ENCODE results near the gene CELF3.
"Not testable (repeated sequence)": the region's sequence is repeated elsewhere in the genome, so short reads cannot be mapped to it uniquely, and the experiment has no call there.

The CELF3 gene

DNA sequence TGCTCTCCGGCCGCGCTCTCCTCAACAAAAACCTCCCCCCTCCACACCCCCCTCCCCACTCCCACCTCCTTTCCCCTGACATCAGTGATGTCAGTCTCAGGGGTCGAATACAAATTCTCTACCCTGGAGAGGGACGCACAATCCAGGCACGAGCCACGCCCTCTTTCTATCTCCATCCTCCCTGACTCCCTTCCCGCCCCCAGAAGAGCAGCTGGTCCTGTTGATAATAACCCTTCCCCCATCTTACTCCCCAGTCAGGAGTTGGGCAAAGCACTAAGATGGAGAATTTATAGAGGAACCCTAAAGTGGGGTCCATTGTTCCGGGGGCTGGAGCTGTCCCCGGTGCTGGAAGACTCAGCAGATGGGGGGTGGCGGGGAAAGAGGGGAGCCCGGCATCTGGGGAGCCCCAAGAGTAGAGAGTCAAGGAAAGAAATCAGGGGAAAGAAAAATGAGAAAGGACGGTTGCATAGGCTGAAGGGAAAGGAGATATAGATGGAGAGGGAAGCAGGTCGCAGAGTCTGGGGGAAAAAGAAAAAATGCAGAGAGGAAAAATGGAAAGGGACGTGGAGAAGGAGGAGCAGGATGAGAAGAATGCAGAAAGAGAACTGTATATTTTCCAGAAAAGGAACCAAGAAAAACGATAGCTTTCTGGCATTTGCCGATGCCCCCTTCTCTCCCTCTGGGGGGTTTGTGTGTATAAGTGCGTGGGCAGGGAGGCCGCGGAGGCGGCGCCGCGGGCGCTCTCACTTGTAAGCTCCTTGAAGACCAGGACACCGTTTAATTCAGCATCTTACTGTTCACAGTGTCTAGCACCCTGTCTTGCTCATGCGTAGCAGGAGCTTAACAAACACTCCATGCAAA lies at the start of gene CELF3:
CELF3 (minus strand) TSS at position 33 of the 861 bp plus-strand sequence. CDS start 783 bp downstream, outside the sequence.
- DNase-seq (ENCODE audit: low spot score) = no peak

DNA sequence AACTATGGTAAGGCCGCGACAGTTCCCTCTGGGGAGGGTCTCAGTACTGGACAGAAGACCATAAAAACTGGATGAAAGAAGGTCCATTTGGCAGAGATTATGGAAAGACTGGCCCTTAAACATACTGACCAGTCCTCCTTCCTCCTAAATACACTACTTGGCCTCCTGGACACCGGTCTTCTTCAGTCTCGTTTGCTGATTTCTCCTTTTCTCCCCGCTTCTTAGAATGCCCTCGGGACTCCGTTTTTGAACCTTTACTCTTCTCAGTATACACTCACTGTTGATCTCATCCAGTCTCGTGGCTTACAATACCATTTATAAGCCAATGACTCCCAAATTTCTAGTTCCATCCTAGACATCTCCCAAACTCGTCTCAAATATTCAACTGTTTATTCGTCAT lies 47.4 kb upstream of the CELF3 start:
- no peak for DNase-seq (ENCODE audit: low spot score)

DNA sequence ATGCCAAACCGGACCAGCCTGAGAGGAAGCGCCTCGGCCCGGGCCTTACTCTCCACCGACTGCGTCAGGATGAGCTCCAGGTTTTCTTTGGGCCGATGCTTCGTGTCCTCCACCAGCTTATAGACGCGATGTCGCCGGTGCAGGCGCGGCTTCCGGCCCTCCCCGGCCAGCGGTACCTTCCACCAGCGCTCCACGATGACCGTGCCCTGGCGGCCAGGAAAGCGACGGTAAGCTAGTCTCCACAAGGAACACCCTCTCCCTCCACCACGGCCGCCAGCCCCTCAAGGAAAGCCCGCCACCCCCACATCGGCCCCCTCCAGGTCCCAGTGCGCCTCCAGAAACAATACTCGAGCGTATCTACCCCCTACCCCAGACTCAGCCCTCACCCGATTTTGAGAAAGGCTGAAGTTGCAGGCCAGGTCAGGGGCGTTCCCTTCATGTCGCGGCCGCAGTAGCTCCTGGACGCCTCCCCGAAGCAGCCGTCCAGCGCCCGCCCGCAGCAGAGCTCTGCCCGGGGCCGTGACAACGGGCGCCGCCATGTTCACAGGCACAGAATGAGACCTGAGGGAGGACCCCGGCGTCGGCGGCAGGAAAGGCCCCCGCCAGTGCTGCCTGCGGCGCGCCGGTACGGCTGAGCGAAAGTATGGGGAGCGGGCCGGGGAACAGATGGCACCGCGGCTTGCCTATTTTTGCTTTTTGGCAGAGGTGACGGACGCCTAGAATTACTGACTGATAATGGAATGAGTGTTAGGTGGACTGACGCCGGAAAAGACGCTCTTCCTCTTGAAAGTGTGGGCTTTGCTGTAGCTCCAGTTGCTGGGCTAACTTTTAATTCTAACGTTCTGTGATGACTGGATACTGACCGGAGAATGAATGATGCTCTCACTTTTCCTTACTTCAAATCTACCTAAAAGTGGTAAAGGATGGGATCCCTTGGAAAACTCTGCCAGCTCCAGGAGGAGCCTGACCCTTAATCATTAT lies 46.6 kb upstream of the CELF3 start, which contains the start of gene MRPL9:
MRPL9 (minus strand) TSS at position 556 of the 981 bp plus-strand sequence; CDS start at position 539, 17 bp downstream.
- DNase-seq (ENCODE audit: low spot score) = peak; percentile 87

DNA sequence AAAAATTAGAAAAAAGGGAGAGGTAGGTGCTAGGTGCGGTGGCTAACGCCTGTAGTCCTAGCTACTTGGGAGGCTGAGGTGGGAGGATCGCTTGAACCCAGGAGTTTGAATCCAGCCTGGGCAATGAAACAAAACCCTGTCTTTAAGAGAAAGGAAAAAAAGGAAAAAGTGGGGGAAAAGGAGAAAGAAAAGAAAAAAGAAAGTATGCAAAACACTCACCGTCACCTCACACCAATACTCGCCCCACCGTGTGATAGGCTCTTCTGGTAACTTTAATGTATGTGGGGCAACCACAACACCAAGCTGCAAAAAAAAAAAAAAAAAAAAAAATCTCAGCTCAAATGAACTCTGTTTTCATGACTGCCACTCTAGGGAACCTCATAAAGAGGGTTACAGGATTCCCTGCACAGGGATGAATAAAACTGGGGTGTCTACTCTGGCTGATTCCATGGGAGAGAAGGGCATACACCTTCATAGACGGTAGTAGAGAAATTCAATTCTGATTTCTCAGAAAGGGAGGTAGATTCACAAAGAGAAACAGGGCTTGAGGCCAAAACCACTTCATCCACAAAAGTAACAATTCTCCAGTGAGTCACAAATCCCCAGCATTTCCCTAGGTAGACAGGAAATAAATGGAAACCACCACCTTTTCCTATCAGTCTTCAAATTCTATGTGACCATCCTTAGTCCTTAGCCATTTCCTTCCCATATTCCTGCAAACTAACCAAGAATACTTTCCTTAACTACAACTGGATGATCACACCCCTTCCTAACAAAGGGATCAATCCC lies 44.2 kb upstream of the CELF3 start:
- no peak for DNase-seq (ENCODE audit: low spot score)

DNA sequence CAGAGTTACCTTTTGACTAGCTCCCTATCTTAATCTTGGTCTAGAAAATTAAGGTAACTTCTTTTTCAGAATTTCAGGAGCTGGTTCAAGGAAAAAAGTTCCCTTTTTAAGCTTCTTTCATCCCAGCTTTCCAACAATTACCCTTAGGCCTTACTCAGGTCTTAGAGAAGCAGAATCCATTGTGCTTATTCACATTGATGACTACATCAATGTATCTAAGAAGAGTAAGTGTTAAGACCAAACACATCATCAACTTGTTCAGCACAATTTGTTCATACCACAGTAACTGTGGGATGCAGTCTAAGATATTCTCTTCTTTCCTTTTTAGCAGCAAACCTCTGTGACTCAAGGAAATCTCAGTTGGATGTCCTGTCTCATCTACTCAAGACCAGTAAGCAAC lies 42.6 kb upstream of the CELF3 start:
- no peak for DNase-seq (ENCODE audit: low spot score)

DNA sequence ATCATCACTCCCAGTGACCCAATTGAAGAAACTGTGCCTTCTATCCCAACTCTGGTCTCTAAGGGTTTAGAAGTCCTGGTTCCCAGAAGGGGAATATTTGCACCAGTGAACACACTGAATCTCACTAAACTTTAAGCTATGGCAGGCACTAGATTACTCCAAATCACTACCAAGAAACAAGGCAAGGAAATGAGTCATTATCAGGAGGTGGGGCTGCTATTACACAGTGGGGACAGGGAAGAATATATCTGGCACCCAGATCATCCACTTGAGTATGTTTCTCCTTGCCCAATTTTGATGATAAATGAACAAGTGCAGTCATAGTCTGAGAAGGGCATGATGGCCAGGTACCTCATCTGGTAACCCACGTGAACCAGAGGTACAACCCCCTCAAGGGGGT lies 39.7 kb upstream of the CELF3 start:
- DNase-seq (ENCODE audit: low spot score) = no peak

DNA sequence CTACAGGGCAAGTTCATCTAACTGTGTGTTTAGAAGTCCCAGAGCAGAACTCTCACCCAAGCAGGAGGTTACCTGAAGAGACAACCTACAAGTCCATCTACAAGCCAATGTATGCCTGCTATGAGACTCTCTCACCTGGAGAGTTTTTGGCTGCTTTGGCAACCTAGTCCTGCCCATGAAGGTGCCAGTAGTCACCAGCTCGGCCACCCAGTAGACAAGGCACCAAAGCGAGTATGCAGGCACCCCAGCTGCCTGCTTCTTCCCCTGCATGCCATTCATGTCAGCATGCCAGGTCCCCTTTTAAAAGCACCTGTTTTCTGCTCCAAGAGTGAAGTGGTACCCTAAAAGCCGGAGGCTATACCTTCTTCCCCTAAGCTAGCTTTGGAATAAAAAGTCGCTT lies 24.9 kb upstream of the CELF3 start:
- no peak for DNase-seq (ENCODE audit: low spot score)

DNA sequence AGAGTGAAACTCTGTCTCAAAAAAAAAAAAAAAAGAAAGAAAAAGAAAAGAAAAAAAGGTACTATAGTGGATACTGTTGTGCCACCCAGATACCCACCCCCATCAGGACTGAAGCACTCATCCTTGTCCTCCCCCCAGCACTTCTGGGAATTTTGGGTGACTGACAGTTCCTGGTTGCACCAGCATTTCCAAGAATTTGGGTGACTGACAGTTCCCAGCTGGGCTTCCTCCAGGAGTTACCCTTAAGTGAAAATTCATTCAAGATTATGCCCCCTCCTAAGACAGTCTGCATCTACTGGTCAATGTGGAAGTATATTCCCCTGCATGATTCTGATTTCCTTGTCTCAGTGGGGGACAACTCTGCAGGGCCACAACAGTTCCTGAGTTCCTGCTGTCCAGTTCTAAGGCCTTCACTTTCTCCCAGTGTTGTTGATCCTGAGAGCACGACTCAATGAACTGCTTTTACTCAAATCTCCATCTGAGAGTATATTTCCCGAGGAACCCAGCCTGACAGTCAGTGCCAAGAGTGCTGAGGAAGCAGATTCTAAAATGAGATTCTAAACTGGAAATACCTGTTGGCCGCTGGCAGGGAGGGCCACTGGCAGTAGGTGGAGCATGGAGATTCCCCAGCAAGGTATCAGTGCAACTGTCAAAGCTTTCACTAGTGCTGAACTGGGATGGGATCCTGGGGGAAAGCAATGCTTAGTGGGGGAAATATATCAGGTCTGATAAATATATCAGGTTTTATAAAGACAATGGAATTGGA lies 23.2 kb upstream of the CELF3 start:
- no peak for DNase-seq (ENCODE audit: low spot score)

DNA sequence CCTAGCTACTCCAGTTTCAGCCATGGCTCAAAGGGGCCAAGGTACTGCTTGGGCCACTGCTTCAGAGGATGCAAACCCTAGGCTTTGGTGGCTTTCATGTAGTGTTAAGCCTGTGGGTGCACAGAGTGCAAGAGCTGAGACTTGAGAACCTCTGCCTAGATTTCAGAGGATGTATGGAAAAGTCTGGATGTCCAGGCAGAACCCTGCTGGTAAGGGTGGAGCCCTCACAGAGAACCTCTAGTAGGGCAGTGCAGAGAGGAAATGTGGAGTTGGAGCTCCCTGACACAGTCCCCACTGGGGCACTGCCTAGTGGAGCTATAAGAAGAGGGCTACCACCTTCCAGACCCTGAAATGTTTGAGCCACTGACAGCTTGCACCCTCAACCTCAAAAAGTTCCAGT lies 20.9 kb upstream of the CELF3 start:
- no peak for DNase-seq (ENCODE audit: low spot score)

DNA sequence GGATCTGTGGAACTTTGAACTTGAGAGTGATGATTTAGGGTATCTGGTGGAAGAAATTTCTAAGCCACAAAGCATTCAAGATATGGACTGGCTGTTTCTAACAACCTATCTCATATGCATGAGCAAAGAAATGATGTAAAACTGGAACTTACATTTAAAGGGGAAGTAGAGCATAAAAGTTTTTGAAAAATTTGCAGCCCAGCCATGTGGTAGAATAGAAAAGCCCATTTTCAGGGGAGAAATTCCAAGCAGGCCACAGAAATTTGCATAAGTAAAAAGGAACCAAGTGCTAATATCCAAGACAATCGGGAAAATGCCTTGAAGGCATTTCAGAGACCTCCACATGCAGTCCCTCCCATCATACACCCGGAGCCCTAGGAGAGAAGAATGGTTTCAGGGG lies 20.4 kb upstream of the CELF3 start:
- DNase-seq (ENCODE audit: low spot score) = no peak

DNA sequence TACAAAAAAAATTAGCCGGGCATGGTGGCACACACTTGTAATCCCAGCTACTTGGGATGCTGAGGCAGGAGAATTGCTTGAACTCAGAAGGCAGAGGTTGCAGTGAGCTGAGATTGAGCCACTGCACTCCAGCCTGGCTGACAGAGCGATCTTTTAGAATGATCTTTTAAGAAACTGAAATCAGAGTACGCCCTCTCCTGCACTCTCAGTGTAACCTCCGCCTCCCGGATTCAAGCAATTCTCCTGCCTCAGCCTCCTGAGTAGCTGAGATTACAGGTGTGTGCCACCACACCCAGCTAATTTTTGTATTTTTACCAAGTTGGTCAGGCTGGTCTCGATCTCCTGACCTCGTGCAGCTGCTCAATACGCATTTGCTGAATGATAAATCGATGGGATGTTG lies 17.4 kb upstream of the CELF3 start:
- not testable (repeated sequence) for DNase-seq (ENCODE audit: low spot score)

DNA sequence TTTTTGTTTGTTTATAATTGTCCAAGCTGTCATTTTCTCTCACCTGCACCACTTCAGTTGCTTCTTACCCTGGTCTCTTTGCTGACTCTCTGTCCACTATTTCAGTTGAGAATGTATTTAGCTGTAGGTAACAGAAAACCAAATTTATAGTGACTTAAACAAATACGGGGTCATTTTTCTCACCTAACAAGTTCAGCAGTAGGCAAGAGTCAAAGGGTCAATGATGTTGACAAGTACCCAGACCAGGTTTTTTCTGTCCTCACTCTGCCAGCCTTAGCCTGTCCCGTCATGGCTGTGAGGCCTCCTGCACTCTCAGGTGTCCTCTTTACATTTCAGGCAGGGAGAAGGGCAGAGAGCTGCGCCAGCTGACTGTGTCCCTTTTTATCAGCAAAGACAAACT lies 16.5 kb upstream of the CELF3 start:
- DNase-seq (ENCODE audit: low spot score) = no peak

DNA sequence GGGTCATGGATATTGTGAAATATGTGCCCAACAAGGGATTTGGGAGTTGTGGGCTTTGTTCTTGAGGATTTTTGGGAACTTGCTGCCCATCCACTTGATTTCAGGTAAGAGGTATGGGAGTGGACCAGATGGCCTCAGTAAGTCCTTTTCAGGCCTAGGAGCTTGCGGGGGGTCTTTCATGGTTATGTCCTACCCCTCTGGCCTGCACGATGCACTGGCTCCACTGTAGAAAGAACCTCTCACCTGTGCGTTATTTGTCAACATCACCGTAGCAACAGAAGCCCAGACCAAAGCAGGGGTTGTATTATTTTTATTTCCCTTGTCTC lies 13.3 kb upstream of the CELF3 start:
- no peak for DNase-seq (ENCODE audit: low spot score)

DNA sequence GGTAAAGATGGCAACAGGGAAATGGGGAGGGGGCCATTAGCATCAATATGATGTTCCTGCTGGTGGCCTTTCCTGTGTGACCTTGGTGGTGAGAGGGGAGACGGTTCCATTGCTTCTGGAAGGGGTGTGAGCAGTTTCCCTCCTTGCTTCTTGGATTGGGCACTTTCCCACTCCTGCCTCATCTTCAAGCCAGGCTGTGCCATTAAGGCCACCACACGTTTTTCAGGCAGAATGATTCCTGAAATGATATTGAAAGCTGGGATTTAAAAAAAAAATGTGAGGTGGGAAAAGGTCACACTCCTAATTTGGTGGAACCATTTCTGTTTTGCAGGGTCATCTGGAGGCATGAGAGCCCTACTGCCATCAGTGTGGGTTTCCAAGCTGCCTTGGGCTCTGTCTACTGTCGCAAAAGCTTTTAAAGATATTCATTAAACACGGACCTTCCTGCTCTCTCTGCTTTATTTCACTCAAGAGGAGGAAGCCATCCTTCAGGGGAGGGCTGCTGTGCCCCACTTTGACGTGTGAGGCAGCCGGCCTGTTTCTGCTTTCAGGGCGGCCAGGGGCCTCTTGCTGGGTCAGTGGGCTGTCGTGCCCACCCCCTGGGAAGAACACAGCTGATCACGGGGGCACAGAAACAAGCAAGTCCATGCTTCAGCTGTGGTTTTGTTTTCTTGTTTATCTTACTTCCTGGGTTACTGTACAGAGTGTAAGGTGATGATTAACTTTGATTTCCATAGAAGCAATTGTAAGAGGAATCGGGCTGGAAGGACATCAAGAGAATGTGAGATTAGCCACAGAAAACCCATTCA lies 12.8 kb upstream of the CELF3 start:
- DNase-seq (ENCODE audit: low spot score) = no peak

DNA sequence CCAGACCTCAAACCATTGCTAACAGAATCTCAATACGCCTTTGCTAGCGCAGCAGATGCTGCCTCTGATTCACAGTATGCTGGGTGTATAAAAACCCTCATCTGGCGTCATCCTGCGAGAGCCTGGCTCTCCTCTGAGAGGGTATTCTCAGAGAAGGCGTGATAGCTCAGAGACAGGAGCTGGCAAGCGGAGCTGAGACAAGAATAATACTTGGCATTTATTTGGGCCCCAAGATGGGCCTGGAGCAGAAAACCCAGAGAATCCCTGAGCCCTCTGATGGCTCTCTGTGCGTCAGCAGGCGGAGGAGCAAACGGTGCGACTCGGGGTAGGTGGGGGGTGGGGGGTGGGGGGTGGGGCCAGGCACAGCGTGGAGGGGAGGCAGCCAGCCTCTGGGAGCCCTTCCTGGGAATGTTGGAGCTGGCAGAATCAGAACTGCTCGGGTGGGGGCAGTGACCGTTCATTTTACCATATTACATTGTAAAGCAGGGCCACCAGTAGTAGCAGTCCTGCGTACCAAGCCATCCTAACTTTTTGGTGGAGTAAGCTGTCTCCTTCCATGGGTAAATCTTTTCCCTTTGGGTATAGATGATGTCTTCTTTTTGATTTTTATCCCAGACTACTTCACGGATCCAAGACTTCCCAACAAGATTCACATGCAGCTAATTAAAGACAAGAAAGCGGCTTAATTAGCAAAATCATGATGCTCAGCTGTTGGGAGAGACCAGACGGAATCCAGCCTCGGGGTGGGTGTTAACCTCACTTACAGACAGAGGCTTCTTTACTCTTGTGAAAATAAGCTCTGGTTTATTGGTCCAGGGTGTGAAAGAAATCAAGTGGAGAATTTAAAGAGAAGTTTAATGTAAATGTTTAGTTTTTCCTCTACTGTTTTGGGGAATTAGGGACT lies 11.8 kb upstream of the CELF3 start:
- no peak for DNase-seq (ENCODE audit: low spot score)

DNA sequence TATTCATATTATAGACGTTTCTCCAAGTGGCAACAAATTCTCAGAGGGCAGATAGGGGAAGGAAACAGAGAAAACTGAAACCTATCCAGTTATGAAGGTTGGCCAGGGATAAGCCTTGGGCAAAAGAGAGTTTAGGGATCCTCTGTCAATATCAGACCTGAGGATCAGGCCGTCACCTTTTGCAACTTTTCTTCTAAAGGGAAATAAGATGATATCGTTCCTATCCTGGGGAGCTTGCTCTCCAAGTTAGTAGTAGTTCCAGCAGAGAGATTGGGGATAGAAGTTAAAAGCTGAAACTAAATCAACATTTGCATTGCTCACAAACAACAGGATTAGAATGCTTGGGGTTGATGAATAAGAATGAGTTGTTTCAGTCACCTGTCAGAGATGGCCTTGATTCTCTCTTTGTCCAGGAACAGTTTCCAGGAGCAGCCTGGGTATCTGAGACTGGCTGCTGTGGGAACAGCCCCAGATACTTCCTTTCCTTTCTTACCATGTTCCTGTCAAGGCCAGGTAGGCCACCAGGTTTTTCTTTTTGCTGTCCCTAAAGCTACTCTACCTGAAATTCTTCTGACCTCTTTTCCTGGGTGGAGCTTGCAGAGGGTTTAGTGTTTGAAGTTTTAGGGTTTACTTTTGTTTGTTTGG lies 7.2 kb upstream of the CELF3 start:
- no peak for DNase-seq (ENCODE audit: low spot score)

DNA sequence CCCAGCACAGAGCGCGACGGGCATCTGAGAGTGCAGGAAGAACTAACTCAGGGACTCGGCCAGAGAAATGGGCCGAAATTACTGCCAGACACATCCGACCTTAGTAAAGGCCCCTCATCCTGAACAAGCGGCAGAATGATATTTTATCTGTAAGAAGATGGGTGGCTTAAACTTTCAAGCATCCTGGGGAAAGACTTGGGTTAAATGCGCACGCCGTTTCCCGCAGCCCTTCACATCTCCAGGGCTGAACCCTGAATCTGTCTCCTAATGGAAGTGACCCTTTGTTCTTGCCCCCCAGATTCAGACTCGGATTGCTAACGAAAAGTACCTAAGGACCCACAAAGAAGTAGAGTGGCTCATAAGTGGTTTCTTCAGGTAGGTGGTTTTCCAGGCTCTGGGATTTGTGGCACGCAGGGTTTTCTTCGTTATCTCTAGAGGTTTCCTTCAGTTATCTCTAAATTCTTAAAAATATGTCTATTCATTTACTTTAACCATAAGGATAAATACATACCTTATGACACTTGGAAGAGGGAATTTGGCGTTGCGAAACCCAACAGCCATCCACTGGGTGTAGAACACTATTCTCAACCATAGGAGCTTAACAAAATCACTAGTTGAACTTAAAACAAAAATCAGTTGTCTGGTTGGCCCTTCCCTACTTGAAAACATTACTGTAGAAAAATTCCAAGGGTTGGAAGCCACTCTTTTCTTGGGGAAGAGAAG lies 5.3 kb upstream of the CELF3 start:
- DNase-seq (ENCODE audit: low spot score) = no peak
